IMR-90 (cell line): ENCODE data around the gene CLK2. TPM values are rescaled to one million over a fixed set of nuclear protein-coding genes. Genes with fewer than 3 reads are reported as not detected.

Experiments
- ATAC-seq: fragments of 200-7000 bp; cut with Tn5 transposase; 2 replicates; pipeline ENCODE4 v1.9.1; 2020; ENCODE audit warnings: low read depth, mild to moderate bottlenecking, moderate library complexity
- BruUV-seq: library from RNA; stranded (reverse); fragments of 400-500 nt; replicated peaks from 2 replicates; lab custom pipeline; 2021; lab: Mats Ljungman, UMichigan
- CTCF ChIA-PET: fragments of 300-600 bp; formaldehyde crosslinking; extraction: SDS; loops from one replicate; lab custom pipeline; 2021; ENCODE audit warnings: antibody characterized with exemption; lab: Yijun Ruan, JAX
- POLR2A ChIA-PET: fragments of 300-600 bp; sonication (Branson Sonifier 250); formaldehyde crosslinking; loops from one replicate; lab custom pipeline; 2022; ENCODE audit warnings: antibody characterized with exemption; ENCODE audit not compliant: unreplicated experiment; lab: Charles Lee
- DNase-seq: peaks from one replicate; pipeline ENCODE4 v3.0.0; 2013
- H2AFZ ChIP-seq: replicated peaks from 2 replicates; pipeline ENCODE3; 2013; ENCODE audit warnings: low read length, mild to moderate bottlenecking; ENCODE audit not compliant: poor library complexity
- H2AK5ac ChIP-seq: 2 replicates; pipeline ENCODE4 v1.6.1; 2013; ENCODE audit warnings: low read depth, low read length, inconsistent platforms
- H2AK9ac ChIP-seq: replicated peaks from 2 replicates; pipeline ENCODE3; 2013; ENCODE audit warnings: mild to moderate bottlenecking, low read depth, low read length, moderate library complexity; ENCODE audit not compliant: poor library complexity
- H2BK120ac ChIP-seq: 2 replicates; pipeline ENCODE4 v1.6.1; 2013; ENCODE audit warnings: low read depth, low read length, inconsistent platforms
- H2BK15ac ChIP-seq: 3 replicates; pipeline ENCODE4 v1.6.1; 2013; ENCODE audit warnings: low read depth, low read length, inconsistent platforms
- H2BK20ac ChIP-seq: 2 replicates; pipeline ENCODE4 v1.6.1; 2013; ENCODE audit warnings: low read depth, mild to moderate bottlenecking, inconsistent platforms, low read length, moderate library complexity
- H2BK5ac ChIP-seq: 2 replicates; pipeline ENCODE4 v1.6.1; 2013; ENCODE audit warnings: mild to moderate bottlenecking, low read depth, low read length, inconsistent platforms; ENCODE audit not compliant: poor library complexity, severe bottlenecking
- H3K14ac ChIP-seq: replicated peaks from 2 replicates; pipeline ENCODE4 v1.6.1; 2013; ENCODE audit warnings: low read depth, low read length, inconsistent platforms
- H3K18ac ChIP-seq: 2 replicates; pipeline ENCODE4 v1.6.1; 2013; ENCODE audit warnings: low read depth, low read length, control low read depth
- H3K23ac ChIP-seq: 2 replicates; pipeline ENCODE4 v1.6.1; 2013; ENCODE audit warnings: low read depth, low read length, inconsistent platforms
- H3K27ac ChIP-seq: 2 replicates; pipeline ENCODE4 v1.5.1; 2013; ENCODE audit warnings: mild to moderate bottlenecking, control low read depth, low read length; ENCODE audit not compliant: insufficient read depth
- H3K27me3 ChIP-seq: 2 replicates; pipeline ENCODE4 v1.6.1; 2013; ENCODE audit warnings: low read length; ENCODE audit not compliant: control insufficient read depth, insufficient read depth
- H3K36me3 ChIP-seq: 2 replicates; pipeline ENCODE4 v1.6.1; 2013; ENCODE audit warnings: low read length, mixed read lengths; ENCODE audit not compliant: control insufficient read depth, insufficient read depth
- H3K4ac ChIP-seq: 2 replicates; pipeline ENCODE4 v1.6.1; 2013; ENCODE audit warnings: low read depth, low read length, inconsistent platforms
- H3K4me1 ChIP-seq: 2 replicates; pipeline ENCODE4 v1.6.1; 2013; ENCODE audit warnings: low read length, mixed read lengths; ENCODE audit not compliant: control insufficient read depth, insufficient read depth
- H3K4me2 ChIP-seq: 2 replicates; pipeline ENCODE4 v1.6.1; 2013; ENCODE audit warnings: low read depth, mild to moderate bottlenecking, control low read depth, low read length, moderate library complexity
- H3K4me3 ChIP-seq: 2 replicates; pipeline ENCODE4 v1.5.1; 2013; ENCODE audit warnings: low read depth, mild to moderate bottlenecking, control low read depth, low read length, moderate library complexity; ENCODE audit not compliant: insufficient read depth
- H3K56ac ChIP-seq: 2 replicates; pipeline ENCODE4 v1.6.1; 2013; ENCODE audit warnings: low read length, inconsistent platforms; ENCODE audit not compliant: insufficient read depth; ENCODE audit errors: extremely low read depth
- H3K79me1 ChIP-seq, 2 experiments: 2 replicates each; pipeline ENCODE4 v1.6.1; 2013; ENCODE audit warnings: low read length in 2 of 2, inconsistent platforms in 1 of 2, low read depth in 1 of 2
- H3K9ac ChIP-seq: 2 replicates; pipeline ENCODE4 v1.6.1; 2013; ENCODE audit warnings: low read depth, low read length, control low read depth
- H3K9me1 ChIP-seq: 2 replicates; pipeline ENCODE4 v1.6.1; 2013; ENCODE audit warnings: low read length, inconsistent platforms; ENCODE audit not compliant: insufficient read depth
- H3K9me3 ChIP-seq: 2 replicates; pipeline ENCODE4 v1.6.1; 2013; ENCODE audit warnings: low read length; ENCODE audit not compliant: control insufficient read depth, insufficient read depth
- H4K20me1 ChIP-seq: 2 replicates; pipeline ENCODE4 v1.6.1; 2013; ENCODE audit warnings: low read length, inconsistent platforms; ENCODE audit not compliant: insufficient read depth
- H4K5ac ChIP-seq: 2 replicates; pipeline ENCODE4 v1.6.1; 2013; ENCODE audit warnings: mild to moderate bottlenecking, low read depth, low read length, control low read depth
- H4K8ac ChIP-seq, 2 experiments: 2 replicates each; pipeline ENCODE4 v1.6.1; 2013; ENCODE audit warnings: low read depth in 2 of 2, low read length in 2 of 2, control low read depth in 1 of 2, inconsistent platforms in 1 of 2
- H4K91ac ChIP-seq: 2 replicates; pipeline ENCODE4 v1.6.1; 2013; ENCODE audit warnings: low read depth, low read length, inconsistent platforms; ENCODE audit not compliant: insufficient read depth
- BHLHE40 ChIP-seq: fragments of 150-350 bp; IDR thresholded peaks from 2 replicates; pipeline ENCODE4 v1.6.1; 2016; ENCODE audit warnings: mild to moderate bottlenecking, low read depth, low read length
- CEBPB ChIP-seq: IDR thresholded peaks from 2 replicates; pipeline ENCODE4 v1.6.1; 2012; ENCODE audit warnings: low read depth, low read length, improper control_type of control experiment
- CHD1 ChIP-seq: IDR thresholded peaks from 2 replicates; pipeline ENCODE4 v1.6.1; 2012; ENCODE audit warnings: low read depth, low read length, improper control_type of control experiment
- CTCF ChIP-seq: conservative IDR thresholded peaks from 2 replicates; pipeline ENCODE4 v1.5.1; 2012; ENCODE audit warnings: mild to moderate bottlenecking, low read depth, low read length, improper control_type of control experiment
- ELK1 ChIP-seq: fragments of 150-350 bp; IDR thresholded peaks from 2 replicates; pipeline ENCODE4 v1.6.1; 2016; ENCODE audit warnings: low read depth, mild to moderate bottlenecking, low read length, moderate library complexity, borderline replicate concordance
- FOS ChIP-seq: fragments of 150-350 bp; IDR thresholded peaks from 2 replicates; pipeline ENCODE4 v1.6.1; 2016; ENCODE audit warnings: low read depth, low read length
- MAFK ChIP-seq: IDR thresholded peaks from 2 replicates; pipeline ENCODE4 v1.6.1; 2012; ENCODE audit warnings: low read depth, low read length, improper control_type of control experiment
- MXI1 ChIP-seq: IDR thresholded peaks from 2 replicates; pipeline ENCODE4 v1.6.1; 2012; ENCODE audit warnings: low read depth, mild to moderate bottlenecking, low read length, moderate library complexity, borderline replicate concordance
- NFE2L2 ChIP-seq: fragments of 150-350 bp; IDR thresholded peaks from 2 replicates; pipeline ENCODE4 v1.6.1; 2016; ENCODE audit warnings: low read depth, mild to moderate bottlenecking, low read length
- POLR2A ChIP-seq: IDR thresholded peaks from 2 replicates; pipeline ENCODE4 v1.6.1; 2012; ENCODE audit warnings: mild to moderate bottlenecking, low read depth, low read length
- RAD21 ChIP-seq: IDR thresholded peaks from 2 replicates; pipeline ENCODE4 v1.6.1; 2012; ENCODE audit warnings: low read length, improper control_type of control experiment
- RCOR1 ChIP-seq: IDR thresholded peaks from 2 replicates; pipeline ENCODE4 v1.6.1; 2012; ENCODE audit warnings: mild to moderate bottlenecking, low read length, improper control_type of control experiment; ENCODE audit not compliant: insufficient replicate concordance
- RFX5 ChIP-seq: IDR thresholded peaks from 2 replicates; pipeline ENCODE4 v1.8.0; 2012; ENCODE audit warnings: low read depth, mild to moderate bottlenecking, low read length, moderate library complexity
- SMC3 ChIP-seq: fragments of 150-350 bp; IDR thresholded peaks from 2 replicates; pipeline ENCODE4 v1.6.1; 2016; ENCODE audit warnings: low read depth, mild to moderate bottlenecking, antibody characterized with exemption, low read length, moderate library complexity
- USF2 ChIP-seq: fragments of 150-350 bp; IDR thresholded peaks from 2 replicates; pipeline ENCODE4 v1.6.1; 2017; ENCODE audit warnings: mild to moderate bottlenecking, antibody characterized with exemption, low read length, low read depth
- WGBS, 2 experiments: methylation state at CpG; one replicate each; pipeline versions ENCODE4 v1.1.5 to v1.1.7; 2013; ENCODE audit warnings: missing lambda C conversion rate in 2 of 2; ENCODE audit not compliant: insufficient read length in 1 of 2; ENCODE audit errors: extremely low coverage in 2 of 2; 5-methylcytosine and 5-hydroxymethylcytosine counted together
- dilution Hi-C: fragments of 300-500 bp; cut with HindIII; formaldehyde crosslinking; loops from one replicate; pipeline ENCODE4 v1.14.3; 2018; ENCODE audit warnings: low sequenced_read_pairs; ENCODE audit not compliant: unreplicated experiment
- in situ Hi-C: fragments of 300-500 bp; cut with MboI; formaldehyde crosslinking; loops from 3 replicates; pipeline ENCODE4 v1.14.3; 2019; ENCODE audit warnings: low sequenced_read_pairs, inconsistent platforms, mixed read lengths
- intact Hi-C: fragments of 100-400 bp; cut with micrococcal nuclease; formaldehyde crosslinking; loops from 2 replicates; pipeline ENCODE4 v1.10.0; 2022
- polyA plus RNA-seq, 3 experiments: library from polyadenylated mRNA; depleted of rRNA; stranded (reverse); fragments of >200 nt; gene quantifications; 2 replicates each; pipeline ENCODE4 v1.2.3, GENCODE V29; 2012; ENCODE audit warnings: low replicate concordance in 1 of 3
- total RNA-seq: library from RNA; depleted of rRNA; stranded (reverse); fragments of >200 nt; gene quantifications from 2 replicates; pipeline ENCODE4 v1.2.3, GENCODE V29; 2012

The CLK2 gene
- total and polyA plus RNA-seq, 2 of the 4 experiments (the other 2 are of a cell fraction), result 19.7 to 61.2 TPM

- Histone ChIP-seq H2AFZ (no peak overlapping the region), H3K27me3 (no peaks in the 10 kb centered on the region), H2BK120ac (no peak overlapping the region), H2BK15ac (no peak overlapping the region), H3K56ac (no peak overlapping the region), H2BK5ac (no peak overlapping the region), H3K27ac (no peak overlapping the region), H4K20me1 (no peaks in the 10 kb centered on the region), H3K4me2 (no peak overlapping the region), H3K4me3 (no peak overlapping the region), H3K23ac (no peak overlapping the region), H2AK5ac (no peak overlapping the region), H2AK9ac (no peak overlapping the region), H4K8ac (no peak overlapping the region), H3K14ac (no peak overlapping the region), H3K18ac (no peak overlapping the region), H3K4ac (no peak overlapping the region), H4K91ac (no peak overlapping the region), H3K4me1 (peaks cover 6% of the 10 kb centered on the region), H4K5ac (no peak overlapping the region), H3K9ac (no peak overlapping the region), H3K79me1 (peaks cover 4 to 19% of the 10 kb centered on the region in 2 experiments; a peak in 3 of 4 replicates), H3K36me3 (peaks cover 16% of the 10 kb centered on the region), H3K9me1 (no peaks in the 10 kb centered on the region), H3K9me3 (no peaks in the 10 kb centered on the region), H2BK20ac (no peak overlapping the region)
- no TSS peak for BruUV-seq
- dilution Hi-C loops, result no loop called here
- intact Hi-C loops, result no loop called here
- DNase-seq, result no peak
- in situ Hi-C loops, result no loop called here
- CTCF ChIA-PET, result no interaction called here
- 93% methylated on average over 18 of the region's 26 CpGs; no CpG with 5 or more reads in 1 of the 2 experiments for WGBS, 2 experiments
- no peak for ATAC-seq
- POLR2A ChIA-PET, result no interaction called here
- TF ChIP-seq ELK1, result no peak
- no peak for TF ChIP-seq FOS
- no peak for TF ChIP-seq POLR2A
- no peak for TF ChIP-seq USF2
- no peak for TF ChIP-seq NFE2L2
- TF ChIP-seq MXI1, result no peak
- no peak for TF ChIP-seq RFX5
- no peak for TF ChIP-seq RAD21
- TF ChIP-seq CTCF, result no peak
- no peak for TF ChIP-seq RCOR1
- TF ChIP-seq BHLHE40, result no peak
- TF ChIP-seq CEBPB, result no peak
- TF ChIP-seq CHD1, result no peak
- no peak for TF ChIP-seq SMC3
- TF ChIP-seq MAFK, result no peak
Observed at GRCh38 chr1:155247667-155248553, 25.4 kb downstream of the CLK2 start.
